ENCODE measurements around the gene CPA5. TPM values are rescaled to one million over a fixed set of nuclear protein-coding genes. Genes with fewer than 3 reads are reported as not detected.

Gene CPA5
- total and polyA plus RNA-seq, 8 donors: 0.09 to 0.35 (median 0.20) TPM; not detected in 4

GRCh38 chr7:130346941-130347340 is 2.3 kb downstream of the CPA5 start:
- FAIRE-seq (no peak), DNase-seq (no peak), ATAC-seq (no peak)
- H3K36me3 ChIP-seq: no peaks in the 10 kb centered on the region
- H3K4me3 ChIP-seq: no peak overlapping the region
- 89 to 92% methylated on average over 12 of the region's 12 CpGs for WGBS, 2 donors
- no peaks in the 10 kb centered on the region for H3K4me1 ChIP-seq
- intact Hi-C loops (cut with DNase I): no loop called here
- H3K27ac ChIP-seq: no peak overlapping the region
- TF ChIP-seq CTCF (IDR thresholded peaks at IDR 0.05): no peak
- no peaks in the 10 kb centered on the region for H3K27me3 ChIP-seq
- H3K9me3 ChIP-seq: no peaks in the 10 kb centered on the region

- H3K4me3 ChIP-seq: no peak overlapping the region
- FAIRE-seq (no peak), ATAC-seq (no peak), DNase-seq (no peak)
- no peaks in the 10 kb centered on the region for H3K36me3 ChIP-seq
- no peak overlapping the region for H3K27ac ChIP-seq
- 84 to 89% methylated on average over 16 of the region's 16 CpGs for WGBS, 2 donors
- H3K4me1 ChIP-seq: peaks cover 0 to 8% (median 0%) of the 10 kb centered on the region in 3 donors
- intact Hi-C loops (cut with DNase I): no loop called here
- H3K27me3 ChIP-seq: no peaks in the 10 kb centered on the region
- no peaks in the 10 kb centered on the region for H3K9me3 ChIP-seq
- no peak for TF ChIP-seq CTCF (IDR thresholded peaks at IDR 0.05)
These were observed 5.5 kb downstream of the CPA5 start for GRCh38 chr7:130349911-130350782.

GRCh38 chr7:130350945-130351790 is 6.6 kb downstream of the CPA5 start:
- Histone ChIP-seq H3K36me3 (no peaks in the 10 kb centered on the region), H3K27ac (no peak overlapping the region), H3K4me1 (peaks cover 0 to 8% (median 0%) of the 10 kb centered on the region in 3 donors), H3K4me3 (no peak overlapping the region), H3K27me3 (no peaks in the 10 kb centered on the region), H3K9me3 (no peaks in the 10 kb centered on the region)
- WGBS, 2 donors: 83 to 86% methylated on average over 20 of the region's 20 CpGs
- no peak for TF ChIP-seq CTCF (IDR thresholded peaks at IDR 0.05)
- DNase-seq (no peak), FAIRE-seq (no peak), ATAC-seq (peak in 1 of 4 donors; percentile 18)
- intact Hi-C loops (cut with DNase I): no loop called here

GRCh38 chr7:130351791-130352090 is 7.1 kb downstream of the CPA5 start:
- no peak for TF ChIP-seq CTCF (IDR thresholded peaks at IDR 0.05)
- DNase-seq (no peak), FAIRE-seq (no peak), ATAC-seq (no peak)
- Histone ChIP-seq H3K27ac (no peak overlapping the region), H3K4me3 (no peak overlapping the region), H3K27me3 (no peaks in the 10 kb centered on the region), H3K9me3 (no peaks in the 10 kb centered on the region), H3K36me3 (no peaks in the 10 kb centered on the region), H3K4me1 (peaks cover 0 to 8% (median 0%) of the 10 kb centered on the region in 3 donors)
- intact Hi-C loops (cut with DNase I): no loop called here
- WGBS, 2 donors: 87 to 91% methylated on average over 6 of the region's 6 CpGs

Data from pancreas (tissue), 10 donors.